CD4-positive, alpha-beta T cell treated with Interleukin-21 for 1 hour (primary cell): Measurements from ENCODE around the gene SLC29A3.
"Not testable (repeated sequence)": the region's sequence is repeated elsewhere in the genome, so short reads cannot be mapped to it uniquely, and the experiment has no call there.

Source experiments
- DNase-seq: peaks from one replicate; pipeline ENCODE4 v3.0.0-alpha.2; 2020

The SLC29A3 gene

DNA sequence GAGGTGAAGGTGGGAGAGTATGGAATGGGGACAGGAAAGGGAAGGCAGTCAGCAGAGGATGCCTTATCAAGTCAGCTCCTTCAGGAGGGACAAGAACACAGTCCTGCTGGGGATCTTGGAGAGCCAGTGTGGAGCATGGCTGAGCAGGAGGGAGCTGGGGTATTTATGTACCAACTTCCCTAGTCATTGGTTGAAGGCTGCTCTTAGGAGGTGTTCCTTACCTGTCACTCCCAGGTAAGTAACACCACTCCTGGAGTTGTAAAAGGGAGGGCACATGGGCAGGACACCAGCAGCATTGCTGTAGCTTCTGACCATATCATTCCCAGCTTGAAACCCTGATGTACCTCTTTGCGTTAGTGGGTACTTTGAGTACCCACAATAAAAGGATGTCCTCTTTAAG, 29.8 kb downstream of the SLC29A3 start:
- DNase-seq: no peak

DNA sequence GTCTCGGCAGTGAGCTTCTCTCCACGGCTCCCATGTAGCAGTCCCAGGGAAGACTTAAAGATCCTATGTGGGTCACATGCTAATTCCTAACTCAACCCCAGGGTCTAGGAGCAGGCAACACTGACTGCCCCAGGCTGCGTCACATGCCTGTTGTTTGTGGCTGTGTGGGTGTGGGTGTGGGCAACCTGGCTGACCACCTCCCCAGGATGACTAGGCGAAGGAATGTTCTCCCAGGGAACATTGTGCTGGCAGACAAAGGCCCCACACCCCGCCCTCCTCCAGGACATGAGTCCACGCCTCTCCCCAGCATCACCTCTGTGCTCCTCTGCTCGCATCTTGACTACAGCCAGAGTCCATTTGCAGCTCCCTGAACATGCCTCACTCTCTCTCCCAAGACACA, 30.3 kb downstream of the SLC29A3 start:
- no peak for DNase-seq

DNA sequence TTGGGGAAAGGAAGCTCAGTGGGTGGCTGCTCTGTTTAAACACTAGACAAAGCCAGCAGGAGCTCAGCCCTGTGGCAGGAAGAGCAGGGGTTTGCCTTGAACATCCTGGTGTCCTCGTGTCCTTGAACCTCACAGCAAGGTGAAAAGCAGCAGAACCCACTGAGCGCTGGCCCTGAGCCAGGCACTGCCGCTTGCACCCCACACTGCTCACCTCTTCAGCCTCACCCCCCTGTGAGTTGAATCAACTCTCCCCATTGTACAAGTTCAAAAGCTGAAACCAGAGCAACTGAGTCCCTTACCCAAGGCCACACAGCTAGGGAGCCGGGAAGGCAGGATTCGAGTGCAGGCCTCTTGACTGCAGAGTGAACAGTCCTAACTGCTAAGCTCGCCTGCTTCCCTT, 32.0 kb downstream of the SLC29A3 start:
- DNase-seq: no peak

DNA sequence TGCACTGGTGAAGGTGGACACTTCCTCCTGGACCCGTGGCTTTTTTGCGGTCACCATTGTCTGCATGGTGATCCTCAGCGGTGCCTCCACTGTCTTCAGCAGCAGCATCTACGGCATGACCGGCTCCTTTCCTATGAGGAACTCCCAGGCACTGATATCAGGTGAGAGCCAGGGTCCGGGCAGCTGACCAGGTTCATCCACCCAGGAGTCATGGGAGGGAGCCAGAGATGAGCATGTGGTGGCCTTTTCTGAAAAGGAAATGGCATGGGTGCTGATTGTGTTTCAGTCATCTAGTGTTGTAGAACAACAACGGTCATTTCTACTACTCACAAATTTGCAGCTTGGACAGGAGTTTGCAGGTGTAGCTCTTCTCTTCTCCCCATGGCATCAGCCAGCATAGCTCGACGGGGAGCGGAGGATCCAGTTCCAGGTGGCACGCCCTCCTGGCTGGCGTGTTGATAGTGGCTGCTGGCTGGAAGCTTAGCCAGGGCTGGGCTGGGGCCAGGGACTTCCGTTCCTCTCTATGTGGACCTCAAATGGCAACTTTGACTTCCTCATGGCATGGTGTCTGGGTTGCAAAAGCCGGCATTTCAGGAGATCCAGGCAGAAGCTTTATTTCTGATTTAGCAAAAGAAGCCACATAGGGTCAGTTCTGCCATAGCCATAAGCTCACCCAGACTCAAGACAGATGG, 32.7 kb downstream of the SLC29A3 start:
- DNase-seq: no peak

DNA sequence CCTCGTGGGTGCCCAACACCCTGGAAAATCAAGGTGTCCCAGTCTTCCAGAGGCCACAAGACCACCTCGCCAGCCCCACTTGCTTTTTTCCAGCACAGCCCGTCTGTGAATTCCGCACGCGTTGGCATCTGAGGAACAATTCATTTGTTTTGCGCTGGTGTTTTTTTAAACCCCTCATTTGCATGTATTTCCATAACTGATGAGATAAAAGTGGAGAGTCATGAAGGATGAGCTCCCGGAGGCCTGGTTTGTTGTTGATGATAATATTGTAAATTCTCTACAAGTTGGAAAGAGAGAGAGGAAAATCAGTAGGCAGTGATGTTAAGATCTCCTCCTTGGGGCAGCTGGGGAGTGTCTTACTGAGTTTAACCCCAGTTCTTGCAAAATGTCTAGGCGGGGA, 34.6 kb downstream of the SLC29A3 start:
- no peak for DNase-seq

DNA sequence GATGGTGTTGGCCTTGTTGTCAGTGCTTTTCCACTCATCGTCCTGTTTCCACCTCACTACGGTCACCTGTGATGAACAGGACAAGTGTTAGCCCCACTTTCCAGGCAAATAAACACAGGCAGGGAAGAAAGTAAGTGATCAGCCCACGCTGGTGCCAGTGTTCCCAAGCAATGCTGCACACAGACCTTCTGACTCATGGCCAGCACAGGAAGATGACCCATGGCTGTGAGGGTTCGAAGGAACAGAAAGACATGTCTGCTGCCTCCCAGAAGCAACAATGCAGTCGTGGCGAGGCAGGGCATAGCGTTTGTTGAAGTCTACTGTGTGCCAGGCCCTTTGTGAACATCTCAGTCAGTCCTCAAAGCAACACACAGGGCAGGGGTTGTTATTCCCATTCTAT, 35.7 kb downstream of the SLC29A3 start:
- no peak for DNase-seq

DNA sequence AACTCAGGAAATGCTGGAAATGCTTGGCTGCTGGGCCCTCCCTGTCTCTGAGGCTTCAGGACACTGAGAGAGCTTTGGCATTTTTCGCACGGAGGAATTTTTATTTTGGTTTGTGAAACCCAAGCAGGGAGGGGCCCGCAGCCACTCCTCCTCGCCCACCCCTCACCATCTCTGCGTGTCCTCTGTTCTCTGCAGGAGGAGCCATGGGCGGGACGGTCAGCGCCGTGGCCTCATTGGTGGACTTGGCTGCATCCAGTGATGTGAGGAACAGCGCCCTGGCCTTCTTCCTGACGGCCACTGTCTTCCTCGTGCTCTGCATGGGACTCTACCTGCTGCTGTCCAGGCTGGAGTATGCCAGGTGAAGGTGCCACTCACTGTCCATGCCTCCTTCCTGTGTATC, 36.8 kb downstream of the SLC29A3 start:
- no peak for DNase-seq

DNA sequence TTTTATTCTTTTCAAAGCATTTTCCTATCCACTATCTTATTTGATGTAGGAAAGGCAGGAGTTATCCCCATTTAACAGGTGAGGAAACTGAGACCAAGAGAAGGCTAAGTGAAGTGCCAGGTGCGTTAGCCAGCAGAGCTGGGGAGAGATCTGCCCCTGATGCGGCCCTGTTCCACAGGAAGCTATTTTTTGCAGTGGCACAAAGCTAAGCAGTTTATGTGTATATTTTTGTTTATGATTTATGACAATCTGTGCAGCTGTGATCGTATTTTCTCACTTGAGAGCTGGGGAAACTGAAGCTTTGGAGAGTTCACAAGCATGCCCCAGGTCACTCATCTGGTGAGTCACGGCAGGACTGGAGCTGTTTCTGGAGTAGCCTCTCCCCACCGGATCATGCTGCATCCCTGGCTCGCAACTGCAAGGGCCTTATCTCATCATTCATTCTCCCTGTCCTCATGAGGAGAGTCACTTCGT, 38.8 kb downstream of the SLC29A3 start:
- DNase-seq: no peak

DNA sequence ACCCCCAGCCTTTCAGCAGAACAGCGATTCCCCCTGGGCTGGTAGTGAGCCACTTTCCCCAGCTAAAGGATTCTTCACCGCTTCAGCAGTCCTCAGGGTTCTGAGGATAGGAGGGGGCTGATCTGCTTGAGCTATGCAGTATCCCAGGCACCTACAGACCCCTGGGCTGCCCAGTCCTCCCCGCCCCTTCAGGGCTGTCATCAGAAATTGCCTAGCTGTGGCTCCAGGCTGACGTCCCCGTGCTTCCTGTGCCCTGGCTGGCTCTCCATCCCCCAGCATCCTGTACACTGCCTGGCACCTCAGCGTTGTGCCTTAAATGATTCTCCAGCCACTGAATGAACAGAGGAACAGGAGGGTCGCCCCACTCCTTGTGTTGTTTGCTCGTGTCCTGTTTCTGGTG, 39.2 kb downstream of the SLC29A3 start:
- no peak for DNase-seq

DNA sequence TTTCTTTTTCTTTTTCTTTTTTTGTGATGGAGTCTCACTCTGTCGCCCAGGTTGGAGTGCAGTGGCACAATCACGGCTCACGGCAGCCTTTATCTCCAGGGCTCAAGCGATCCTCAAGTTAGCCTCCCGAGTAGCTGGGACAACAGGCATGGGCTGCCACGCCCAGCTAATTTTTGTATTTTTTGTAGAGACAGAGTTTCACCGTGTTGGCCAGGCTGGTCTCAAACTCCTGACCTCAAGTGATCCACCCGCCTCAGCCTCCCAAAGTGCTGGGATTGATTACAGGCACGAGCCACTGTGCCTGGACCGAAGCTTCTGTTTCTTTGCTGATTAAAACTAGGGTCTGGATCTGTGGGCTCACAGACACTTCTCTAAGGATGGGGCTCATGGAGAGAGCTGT, 39.8 kb downstream of the SLC29A3 start:
- not testable (repeated sequence) for DNase-seq

DNA sequence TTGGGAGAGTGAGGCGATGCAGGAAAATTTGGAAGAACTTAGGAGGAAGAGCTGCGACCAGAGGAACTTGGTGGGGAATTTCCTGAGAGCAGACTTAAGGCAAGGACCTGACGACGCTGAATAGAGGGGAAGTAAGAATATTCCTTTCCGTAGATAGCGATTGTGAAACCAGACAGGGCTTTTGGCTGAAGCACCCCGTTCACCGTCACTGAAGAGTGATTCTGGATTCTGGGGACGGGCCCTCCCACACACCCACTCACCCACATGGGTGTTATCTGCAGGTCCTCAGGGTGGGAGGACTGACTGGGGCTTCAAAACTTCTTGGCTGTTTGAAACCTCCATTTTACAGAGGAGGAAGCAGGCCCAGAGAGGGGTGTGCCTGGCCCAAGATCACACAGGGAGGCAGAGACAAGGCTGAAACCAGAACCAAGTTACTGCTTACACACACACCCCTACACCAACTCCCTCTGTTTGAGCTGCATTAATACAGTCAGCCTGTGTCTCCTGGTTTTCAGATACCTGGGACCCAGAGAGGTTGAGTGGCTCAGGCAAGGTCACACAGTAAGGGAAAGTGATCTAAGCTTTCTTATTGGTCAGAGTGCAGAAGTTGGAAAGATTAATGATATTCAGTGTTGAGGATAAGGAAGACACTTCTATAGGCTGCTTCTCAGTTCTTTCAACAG, 40.4 kb downstream of the SLC29A3 start:
- DNase-seq: no peak

DNA sequence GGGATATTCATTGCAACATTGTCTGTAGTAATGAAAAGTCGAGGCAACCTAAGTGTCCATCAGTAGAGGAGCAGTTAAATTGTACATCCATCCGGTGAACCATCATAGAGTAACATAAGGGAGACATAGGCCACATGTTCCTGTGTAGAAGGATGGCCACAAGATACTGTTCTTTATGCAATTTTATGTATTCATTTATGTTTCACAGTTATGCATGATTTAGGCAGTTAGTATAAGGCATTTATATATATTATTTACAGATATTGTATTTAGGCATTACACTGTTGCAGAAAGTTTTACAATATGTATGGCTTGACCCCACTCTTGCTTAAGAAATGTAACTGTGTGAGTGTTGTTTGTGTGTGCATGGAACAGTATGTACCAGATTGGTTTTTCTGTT, 41.7 kb downstream of the SLC29A3 start:
- DNase-seq: no peak

DNA sequence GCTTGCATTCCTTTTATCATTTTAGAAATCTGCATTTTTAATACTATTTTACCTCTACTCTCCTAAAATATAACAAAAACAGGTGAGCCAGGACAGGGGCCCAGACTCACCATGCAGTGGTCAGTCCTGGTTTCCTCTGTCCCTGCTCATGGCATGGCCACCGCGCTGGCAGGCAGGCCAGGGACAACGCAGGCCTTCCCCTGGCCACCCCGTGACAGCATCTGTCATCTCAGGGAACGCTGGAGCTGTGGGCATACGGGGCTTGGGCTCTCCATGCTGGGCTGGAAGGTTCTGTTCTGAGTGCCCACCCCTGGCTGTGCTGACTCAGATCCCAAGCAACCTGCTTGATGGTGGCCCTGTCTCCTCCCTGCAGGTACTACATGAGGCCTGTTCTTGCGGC, 42.5 kb downstream of the SLC29A3 start:
- DNase-seq: no peak

DNA sequence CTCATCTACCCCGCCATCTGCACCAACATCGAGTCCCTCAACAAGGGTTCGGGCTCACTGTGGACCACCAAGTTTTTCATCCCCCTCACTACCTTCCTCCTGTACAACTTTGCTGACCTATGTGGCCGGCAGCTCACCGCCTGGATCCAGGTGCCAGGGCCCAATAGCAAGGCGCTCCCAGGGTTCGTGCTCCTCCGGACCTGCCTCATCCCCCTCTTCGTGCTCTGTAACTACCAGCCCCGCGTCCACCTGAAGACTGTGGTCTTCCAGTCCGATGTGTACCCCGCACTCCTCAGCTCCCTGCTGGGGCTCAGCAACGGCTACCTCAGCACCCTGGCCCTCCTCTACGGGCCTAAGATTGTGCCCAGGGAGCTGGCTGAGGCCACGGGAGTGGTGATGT, 43.1 kb downstream of the SLC29A3 start:
- no peak for DNase-seq

DNA sequence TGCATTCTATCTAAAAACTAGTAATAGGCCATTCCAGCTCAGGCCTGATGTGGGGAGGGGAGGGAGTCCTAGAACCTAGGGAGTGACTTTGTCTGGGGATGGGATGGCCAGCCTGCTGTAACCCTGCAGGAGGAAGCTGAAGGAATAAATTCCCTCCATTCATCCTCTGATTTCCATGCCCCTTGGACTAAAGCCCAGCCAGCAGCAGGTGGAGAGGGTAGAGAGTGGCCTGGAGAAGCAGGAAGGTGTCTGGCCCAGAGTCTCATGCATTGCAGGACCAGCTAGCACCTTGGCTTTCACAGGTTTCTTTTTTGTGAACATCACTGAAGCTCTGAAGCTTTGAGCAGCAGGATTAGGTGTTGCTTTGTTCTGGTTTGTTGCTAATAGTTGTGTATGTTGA, 44.9 kb downstream of the SLC29A3 start:
- DNase-seq: no peak

DNA sequence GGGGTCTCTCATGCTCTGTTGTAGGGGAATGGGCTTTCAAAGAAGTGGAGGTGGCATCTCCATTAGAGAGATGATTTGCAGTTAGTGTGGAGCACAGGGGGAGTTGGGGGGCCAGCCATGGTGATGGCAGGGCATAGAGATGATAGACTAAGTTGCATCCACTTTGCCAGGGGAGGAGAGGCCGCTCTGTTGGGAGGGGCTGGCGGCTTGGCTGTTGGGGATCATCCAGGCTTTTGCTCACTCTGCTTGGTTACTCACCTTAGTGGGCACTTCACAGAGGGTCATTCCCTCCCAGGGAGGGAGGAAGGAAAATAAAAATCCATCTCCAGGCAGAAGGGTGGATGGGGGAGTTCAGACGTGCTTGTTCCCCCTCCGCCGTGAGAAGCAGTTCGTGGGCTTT, 46.3 kb downstream of the SLC29A3 start:
- no peak for DNase-seq

DNA sequence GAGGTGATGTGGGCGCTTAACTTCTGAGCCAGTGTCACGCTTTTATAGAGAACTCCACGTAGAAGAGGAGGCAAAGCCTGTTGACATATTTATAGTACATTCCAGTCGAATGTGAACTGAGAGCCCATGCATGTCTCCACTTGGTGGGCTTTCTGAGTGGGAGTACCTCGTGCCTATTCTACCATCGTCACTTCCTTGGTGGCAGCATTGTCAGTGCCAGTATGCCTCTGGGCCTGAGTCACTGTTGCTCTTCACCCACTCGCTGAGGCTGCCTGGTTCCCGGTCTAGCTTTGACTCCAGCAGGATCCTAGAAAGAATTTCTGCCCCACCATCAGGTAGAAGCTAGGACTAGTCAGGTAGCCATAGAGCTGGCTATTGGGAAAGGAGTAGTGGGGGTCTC, 47.6 kb downstream of the SLC29A3 start:
- no peak for DNase-seq

DNA sequence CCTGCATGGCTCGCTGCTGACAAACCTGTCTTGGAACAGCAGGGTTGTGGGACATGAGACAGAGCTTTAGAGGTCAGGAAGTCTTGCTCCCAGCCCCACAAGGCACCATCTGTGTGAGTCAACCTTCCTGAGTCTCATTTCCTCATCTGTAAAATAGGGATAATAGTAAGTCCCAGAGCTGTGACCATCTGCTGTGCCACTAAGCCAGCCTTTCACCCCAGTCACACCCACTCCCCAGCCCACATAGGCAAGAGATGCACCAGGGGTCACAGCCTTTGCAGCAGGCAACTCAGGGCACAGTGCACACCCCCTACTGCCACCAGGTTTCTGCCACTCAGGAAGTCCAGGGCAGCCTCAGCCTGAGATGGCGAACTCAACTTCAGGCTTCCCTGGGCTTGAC, 48.2 kb downstream of the SLC29A3 start:
- no peak for DNase-seq

DNA sequence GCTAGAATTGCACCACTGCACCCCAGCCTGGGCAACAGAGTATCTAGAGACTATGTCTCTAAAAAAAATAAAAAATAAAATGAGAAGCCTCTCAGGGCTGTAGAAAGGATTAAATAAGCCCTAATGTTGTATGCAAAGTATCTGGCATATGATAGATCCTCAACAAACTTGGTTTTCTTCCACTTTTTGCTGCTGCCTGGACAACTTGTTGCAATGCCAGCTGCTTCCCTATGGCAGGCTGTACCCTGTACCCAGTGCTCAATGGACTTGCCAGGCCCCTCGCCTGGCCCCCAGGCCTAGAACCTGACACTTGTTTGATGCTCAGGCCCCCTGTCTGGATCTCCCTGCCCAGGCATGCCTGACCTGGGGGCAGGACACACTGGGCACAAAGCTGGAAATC, 49.1 kb downstream of the SLC29A3 start:
- no peak for DNase-seq

DNA sequence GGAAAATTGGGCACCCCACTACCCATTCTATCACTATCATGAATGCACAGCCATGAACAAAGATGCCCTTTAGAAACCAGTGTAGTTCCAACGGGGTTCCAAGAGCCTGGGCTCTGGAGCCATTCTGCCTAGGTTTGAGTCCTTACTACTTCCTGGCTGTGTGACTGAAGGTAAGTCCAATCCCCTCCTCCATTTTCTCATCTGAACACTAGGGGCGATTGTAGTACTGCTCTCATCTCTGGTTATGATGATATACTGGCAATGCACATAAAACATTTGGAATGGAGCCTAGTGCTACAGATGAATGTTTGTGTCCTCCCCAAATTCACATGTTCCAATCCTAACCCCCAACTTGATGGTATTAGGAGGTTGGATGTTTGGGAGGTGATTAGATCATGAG, 49.6 kb downstream of the SLC29A3 start:
- no peak for DNase-seq

DNA sequence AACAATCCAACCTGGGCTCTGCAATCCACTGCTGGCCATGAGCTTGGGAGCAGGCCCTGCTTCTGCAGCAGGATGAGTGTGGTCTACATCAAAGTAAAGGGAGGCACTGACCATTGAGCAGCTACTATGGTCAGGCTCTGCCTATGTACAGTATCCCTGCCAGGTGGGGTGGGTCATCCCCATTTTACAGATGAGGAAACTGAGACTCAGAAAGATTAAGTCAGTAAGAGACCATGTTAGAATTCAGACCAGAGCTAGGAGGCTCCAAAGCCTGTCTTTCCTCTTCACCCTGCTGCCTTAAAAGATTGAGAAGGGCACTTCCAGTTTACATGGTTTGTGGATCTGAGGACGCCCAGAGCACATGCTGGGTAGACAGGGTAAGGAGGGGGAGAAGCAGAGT, 50.5 kb downstream of the SLC29A3 start:
- DNase-seq: no peak

DNA sequence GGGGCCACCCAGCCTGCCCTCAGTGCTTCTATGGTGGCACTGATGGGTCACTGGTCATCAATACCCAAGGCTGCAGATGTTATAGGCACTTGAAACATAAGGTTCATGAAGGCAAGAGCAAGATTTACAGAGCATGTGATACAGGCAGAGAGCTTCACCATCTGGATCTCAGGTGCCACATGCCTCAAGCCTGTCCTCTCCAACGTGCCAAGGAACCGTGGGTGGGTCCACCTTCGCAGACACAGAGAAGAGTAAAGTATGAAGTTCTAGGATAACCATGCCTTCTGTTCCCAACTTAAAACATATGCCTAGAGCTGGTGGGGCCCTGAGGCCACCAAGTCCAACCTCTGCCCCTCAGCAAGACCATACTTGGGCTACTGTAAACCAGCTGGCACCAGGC, 51.0 kb downstream of the SLC29A3 start:
- DNase-seq: no peak

DNA sequence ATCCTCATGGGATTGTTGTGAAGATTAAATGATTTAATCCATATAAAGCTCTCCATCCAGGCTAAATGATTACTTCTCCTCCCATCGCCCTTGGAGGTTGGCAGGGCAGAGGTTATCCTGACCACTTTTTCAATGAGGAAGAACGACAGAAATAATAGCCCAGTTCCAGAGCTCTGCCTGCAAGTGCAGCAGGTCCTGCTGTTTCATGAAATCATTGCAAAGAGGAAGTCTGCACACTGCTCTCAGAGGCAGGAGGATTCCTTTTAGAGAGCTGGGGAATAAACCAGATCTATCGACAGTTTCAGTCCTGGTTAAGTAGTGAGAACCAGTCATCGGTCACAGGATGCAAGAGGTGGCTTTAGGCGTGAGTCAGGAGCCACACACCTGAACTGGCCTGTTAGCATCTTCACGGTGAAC, 52.7 kb downstream of the SLC29A3 start:
- DNase-seq: no peak

DNA sequence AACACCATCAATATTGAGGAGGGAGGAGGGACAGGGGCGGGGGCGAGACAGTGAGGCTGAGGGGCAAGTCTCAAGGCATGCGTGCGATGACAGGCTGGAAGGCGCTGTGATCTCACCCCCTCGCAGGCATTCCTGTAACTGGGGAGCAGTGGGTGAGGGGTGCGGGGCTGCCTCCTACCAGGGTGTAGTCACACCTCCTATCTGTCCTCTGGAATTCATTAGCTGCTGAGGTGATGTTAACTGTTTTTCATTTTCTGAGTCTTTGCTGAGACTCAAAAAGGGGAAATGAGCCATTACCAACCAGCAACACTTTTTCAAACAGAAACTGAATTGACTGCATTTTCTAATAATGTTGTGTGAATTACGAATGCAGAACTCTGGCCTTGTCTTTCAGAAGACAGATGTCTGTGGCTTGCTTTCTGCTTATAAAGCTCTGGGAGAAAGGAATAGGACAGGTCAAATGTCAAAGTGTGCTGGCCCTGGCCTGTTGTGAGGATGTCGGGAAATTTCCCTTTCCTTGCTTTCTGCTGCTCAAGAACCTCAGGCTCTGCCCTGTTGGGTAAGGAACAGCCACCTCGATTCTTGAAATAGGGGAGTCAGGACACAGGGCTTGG, 53.9 kb downstream of the SLC29A3 start:
- no peak for DNase-seq
